MM.1S (cell line): Measurements from ENCODE around the gene PPM1F.
"Not testable (repeated sequence)": the region's sequence is repeated elsewhere in the genome, so short reads cannot be mapped to it uniquely, and the experiment has no call there.

Source experiments
- EZH2 ChIP-seq: fragments of 300-600 bp; sonication (generic); optimal IDR thresholded peaks from 2 replicates; pipeline ENCODE3; 2017; ENCODE audit warnings: low read depth, mild to moderate bottlenecking, antibody characterized with exemption, low read length, mixed read lengths
- TF ChIP-seq, protein P1 (sequence below): fragments of 300-600 bp; sonication (generic); IDR thresholded peaks from 2 replicates; pipeline ENCODE4 v1.5.1; 2016; ENCODE audit warnings: antibody characterized with exemption, low read length, mixed read lengths

DNA sequence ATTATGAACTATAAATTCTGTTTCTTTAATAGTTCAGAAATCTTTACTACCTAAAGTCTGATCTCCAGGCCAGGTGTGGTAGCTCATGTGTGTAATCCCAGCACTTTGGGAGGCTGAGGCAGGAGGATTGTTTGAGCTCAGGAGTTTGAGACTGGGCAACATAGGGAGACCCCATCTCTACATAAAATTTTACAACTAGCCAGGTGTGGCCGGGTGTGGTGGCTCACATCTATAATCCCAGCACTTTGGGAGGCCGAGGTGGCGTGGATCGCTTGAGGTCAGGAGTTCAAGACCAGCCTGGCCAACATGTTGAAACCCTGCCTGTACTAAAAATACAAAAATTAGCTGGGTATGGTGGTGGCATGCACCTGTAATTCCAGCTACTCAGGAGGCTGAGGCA lies 79.9 kb downstream of the PPM1F start:
- TF ChIP-seq, protein P1, sequence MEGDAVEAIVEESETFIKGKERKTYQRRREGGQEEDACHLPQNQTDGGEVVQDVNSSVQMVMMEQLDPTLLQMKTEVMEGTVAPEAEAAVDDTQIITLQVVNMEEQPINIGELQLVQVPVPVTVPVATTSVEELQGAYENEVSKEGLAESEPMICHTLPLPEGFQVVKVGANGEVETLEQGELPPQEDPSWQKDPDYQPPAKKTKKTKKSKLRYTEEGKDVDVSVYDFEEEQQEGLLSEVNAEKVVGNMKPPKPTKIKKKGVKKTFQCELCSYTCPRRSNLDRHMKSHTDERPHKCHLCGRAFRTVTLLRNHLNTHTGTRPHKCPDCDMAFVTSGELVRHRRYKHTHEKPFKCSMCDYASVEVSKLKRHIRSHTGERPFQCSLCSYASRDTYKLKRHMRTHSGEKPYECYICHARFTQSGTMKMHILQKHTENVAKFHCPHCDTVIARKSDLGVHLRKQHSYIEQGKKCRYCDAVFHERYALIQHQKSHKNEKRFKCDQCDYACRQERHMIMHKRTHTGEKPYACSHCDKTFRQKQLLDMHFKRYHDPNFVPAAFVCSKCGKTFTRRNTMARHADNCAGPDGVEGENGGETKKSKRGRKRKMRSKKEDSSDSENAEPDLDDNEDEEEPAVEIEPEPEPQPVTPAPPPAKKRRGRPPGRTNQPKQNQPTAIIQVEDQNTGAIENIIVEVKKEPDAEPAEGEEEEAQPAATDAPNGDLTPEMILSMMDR = not testable (repeated sequence)
- not testable (repeated sequence) for TF ChIP-seq EZH2
